ENCODE measurements around the gene OR6S1. TPM values are rescaled to one million over a fixed set of nuclear protein-coding genes. Genes with fewer than 3 reads are reported as not detected.
A peak's percentile ranks its signal among the peaks of the same experiment; 100 is the strongest.

OR6S1 gene
- total and polyA plus RNA-seq, 10 of the 15 experiments (the other 5 are each of a cell fraction or from before 2014, with no cell fraction given), result 0.22 to 0.67 (median 0.43) TPM; not detected in 4

DNA sequence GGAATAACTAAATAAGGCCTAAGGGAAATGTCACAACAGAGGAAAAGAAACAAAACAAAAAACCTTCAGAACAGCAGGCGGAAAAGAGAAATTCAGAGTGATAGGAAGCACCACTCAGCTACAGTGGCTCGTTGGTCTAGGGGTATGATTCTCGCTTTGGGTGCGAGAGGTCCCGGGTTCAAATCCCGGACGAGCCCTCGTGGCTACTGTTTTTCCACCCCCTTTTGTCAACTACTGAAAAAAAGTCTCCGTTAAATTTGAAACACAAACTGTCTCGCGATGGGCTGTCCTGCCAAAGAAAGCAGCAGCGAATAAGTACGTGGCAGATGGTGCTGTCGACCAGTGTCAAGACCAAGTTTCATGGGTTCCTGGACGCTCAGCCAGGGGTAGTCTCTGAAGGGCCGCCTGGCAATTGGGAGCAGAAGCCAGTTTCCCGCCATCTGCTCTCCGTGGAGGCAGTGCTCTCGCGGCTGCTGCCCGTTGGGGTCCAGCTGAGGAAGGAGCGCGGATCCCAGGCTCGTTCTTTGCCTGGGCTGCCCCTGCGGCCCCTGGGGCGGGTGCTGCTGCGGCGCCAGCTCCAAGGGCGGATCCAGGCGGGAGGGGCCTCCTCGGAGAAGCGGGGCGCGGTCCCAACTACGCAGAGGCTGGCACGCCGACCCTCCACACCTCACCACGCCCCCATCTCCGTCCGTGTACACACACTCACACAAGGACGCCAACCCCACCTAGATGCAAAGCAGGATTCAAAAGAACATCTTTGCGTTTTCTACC, 42.6 kb upstream of the OR6S1 start, which contains the start of gene RNASE4:
Gene RNASE4, plus strand, starts transcription at position 670 of the 771 bp plus-strand sequence. CDS start 14,812 bp downstream, outside the sequence.
- Histone ChIP-seq H3K4me3 (peak within 1 kb of the TSS; percentile 73), H3K27me3 (replicated peaks in 1 of 2; ENCODE audit: control insufficient read depth in 2 of 2, insufficient read depth in 2 of 2, low read length in 1 of 2) (no peaks in the 10 kb centered on the region), H3K36me3 (ENCODE audit: control insufficient read depth in 2 of 2, insufficient read depth in 2 of 2, low read length in 1 of 2) (no peaks in the 10 kb centered on the region), H3K4me2 (ENCODE audit: control insufficient read depth, insufficient read depth) (peak within 1 kb of the TSS; percentile 97), H3K9ac (ENCODE audit: control insufficient read depth, insufficient read depth, low read length) (peak within 1 kb of the TSS; percentile 93), H2AFZ (ENCODE audit: control insufficient read depth, low read depth, low read length) (peak within 1 kb of the TSS; percentile 92), H3K9me3 (replicated peaks; ENCODE audit: control insufficient read depth, insufficient read depth, low read length) (no peaks in the 10 kb centered on the region), H3K4me1 (ENCODE audit: control insufficient read depth, insufficient read depth, low read length) (peaks cover 23% of the 10 kb centered on the region), H4K20me1 (ENCODE audit: control insufficient read depth, insufficient read depth) (no peaks in the 10 kb centered on the region), H3K79me2 (ENCODE audit: control insufficient read depth, insufficient read depth, low read length) (no peaks in the 10 kb centered on the region), H3K27ac (ENCODE audit: control insufficient read depth, insufficient read depth) (peak within 1 kb of the TSS; percentile 99)
- POLR2A ChIA-PET, result interaction anchor here (0.7 to 5.6 kb wide), 8 partner anchors 15 to 223 kb away, joined by 3 to 69 read pairs (median 6); partner anchors contain the start of gene PIP4P1
- in situ Hi-C loops (cut with MboI), result loop anchor here (5.0 kb wide), 3 partner anchors 52 to 352 kb away; partner anchors contain the start of genes CCNB1IP1 and PIP4P1
- intact Hi-C loops (cut with micrococcal nuclease; ENCODE audit: unreplicated experiment), result loop anchor here (1.0 to 5.0 kb wide), 5 partner anchors 53 to 357 kb away; partner anchors contain the start of genes PIP4P1 and TEP1
- no peak for FAIRE-seq
- BruUV-seq (replicated peaks), result no TSS peak
- CTCF ChIA-PET, result interaction anchor here (1.2 to 11.0 kb wide), 13 partner anchors 10 to 354 kb away, joined by 3 to 214 read pairs (median 5); partner anchors contain the start of genes CCNB1IP1 and PARP2
- SMC1A ChIA-PET (ENCODE audit: uncharacterized antibody, unreplicated experiment), result interaction anchor here (0.7 to 8.9 kb wide), 20 partner anchors 8 to 356 kb away, joined by 3 to 150 read pairs (median 4); no protein-coding TSS in a partner anchor
- DNase-seq (ENCODE audit: low read depth, low spot score), result peak; percentile 82
- peak; percentile 34 for ATAC-seq
- RAD21 ChIA-PET (ENCODE audit: unreplicated experiment), result interaction anchor here (0.8 to 8.9 kb wide), 15 partner anchors 8 to 356 kb away, joined by 3 to 156 read pairs (median 5); partner anchors contain the start of gene PARP2
- under 1% methylated on average over 39 of the region's 42 CpGs for WGBS (ENCODE audit: insufficient coverage, insufficient replicate concordance, low lambda C conversion rate, missing lambda C conversion rate)
- TF ChIP-seq EP300 (IDR thresholded peaks at IDR 0.05; ENCODE audit: borderline replicate concordance in 1 of 2, control insufficient read depth in 1 of 2, low read depth in 2 of 2, low read length in 2 of 2), result peak in 1 of 2 experiments; percentile 58; a peak in 1 of 4 replicates
- peak; percentile 95 for TF ChIP-seq ZSCAN29 (IDR thresholded peaks at IDR 0.05)
- TF ChIP-seq CREB1 (IDR thresholded peaks at IDR 0.05; ENCODE audit: low read depth), result 0 out of 2 replicates have a peak, but pooled peaks have one; percentile 26
- TF ChIP-seq ATF7 (IDR thresholded peaks at IDR 0.05; ENCODE audit: low read depth), result 0 out of 2 replicates have a peak, but pooled peaks have one; percentile 11
- TF ChIP-seq TCF7 (IDR thresholded peaks at IDR 0.05; ENCODE audit: borderline replicate concordance), result no peak
- TF ChIP-seq TARDBP (IDR thresholded peaks at IDR 0.05; ENCODE audit: borderline replicate concordance), result peak; percentile 97
- TF ChIP-seq SMAD5 (IDR thresholded peaks at IDR 0.05; ENCODE audit: low read depth), result no peak
- TF ChIP-seq CBFB (IDR thresholded peaks at IDR 0.05; ENCODE audit: low read depth), result peak; percentile 60; the same call in 1 of the 2 replicates
- peak; percentile 83 for TF ChIP-seq E2F8 (IDR thresholded peaks at IDR 0.05; ENCODE audit: low read depth, partially characterized antibody)
- peak; percentile 98 for TF ChIP-seq SREBF2 (IDR thresholded peaks at IDR 0.05; ENCODE audit: low read length)
- peak; percentile 32 to 62; a peak in 3 of 4 replicates for TF ChIP-seq IKZF2 (IDR thresholded peaks at IDR 0.05)
- peak; percentile 96 for TF ChIP-seq NBN (IDR thresholded peaks at IDR 0.05)
- TF ChIP-seq SIN3A (IDR thresholded peaks at IDR 0.05; ENCODE audit: low read depth, low read length), result no peak
- peak; percentile 60 for TF ChIP-seq FOXK2 (IDR thresholded peaks at IDR 0.05)
- TF ChIP-seq MXI1 (IDR thresholded peaks at IDR 0.05; ENCODE audit: low read depth, low read length), result 0 out of 2 replicates have a peak, but pooled peaks have one; percentile 0
- TF ChIP-seq, protein P1, sequence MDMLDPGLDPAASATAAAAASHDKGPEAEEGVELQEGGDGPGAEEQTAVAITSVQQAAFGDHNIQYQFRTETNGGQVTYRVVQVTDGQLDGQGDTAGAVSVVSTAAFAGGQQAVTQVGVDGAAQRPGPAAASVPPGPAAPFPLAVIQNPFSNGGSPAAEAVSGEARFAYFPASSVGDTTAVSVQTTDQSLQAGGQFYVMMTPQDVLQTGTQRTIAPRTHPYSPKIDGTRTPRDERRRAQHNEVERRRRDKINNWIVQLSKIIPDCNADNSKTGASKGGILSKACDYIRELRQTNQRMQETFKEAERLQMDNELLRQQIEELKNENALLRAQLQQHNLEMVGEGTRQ (IDR thresholded peaks at IDR 0.05; ENCODE audit: borderline replicate concordance, low read depth, low read length), result no peak
- no peak for TF ChIP-seq NFXL1 (IDR thresholded peaks at IDR 0.05; ENCODE audit: borderline replicate concordance)
- TF ChIP-seq IKZF1 (conservative IDR thresholded peaks at IDR 0.05), result peak; percentile 80
- TF ChIP-seq ZNF217 (IDR thresholded peaks at IDR 0.05), result peak; percentile 68; the same call in 1 of the 2 replicates
- TF ChIP-seq ZNF24 (IDR thresholded peaks at IDR 0.05), result peak; percentile 100
- 0 out of 2 replicates have a peak, but pooled peaks have one; percentile 11 for TF ChIP-seq MAX (IDR thresholded peaks at IDR 0.05; ENCODE audit: low read depth, low read length)

Measured in GM12878 (cell line).